MG63 (cell line): ENCODE data around the gene ANKRD65. TPM values are rescaled to one million over a fixed set of nuclear protein-coding genes. Genes with fewer than 3 reads are reported as not detected.
"Not testable (repeated sequence)": the region's sequence is repeated elsewhere in the genome, so short reads cannot be mapped to it uniquely, and the experiment has no call there.

Experiments
- DNase-seq: peaks from one replicate; pipeline ENCODE4 v3.0.0-alpha.2; 2020
- H3K27me3 ChIP-seq: fragments of 250-450 bp; sonication (Bioruptor Pico); 2 replicates; pipeline ENCODE4 v1.5.1; 2020; ENCODE audit warnings: mild to moderate bottlenecking, moderate library complexity
- H3K36me3 ChIP-seq: fragments of 250-450 bp; sonication (Bioruptor Pico); 2 replicates; pipeline ENCODE4 v1.5.1; 2020; ENCODE audit warnings: mild to moderate bottlenecking, moderate library complexity
- H3K4me3 ChIP-seq: fragments of 250-450 bp; sonication (Bioruptor Pico); 2 replicates; pipeline ENCODE4 v1.5.1; 2020; ENCODE audit warnings: mild to moderate bottlenecking, moderate library complexity
- H3K9me3 ChIP-seq: fragments of 250-450 bp; sonication (Bioruptor Pico); 2 replicates; pipeline ENCODE4 v1.5.1; 2020; ENCODE audit warnings: mild to moderate bottlenecking, moderate library complexity
- total RNA-seq: library from RNA; depleted of rRNA; stranded (reverse); fragments of >200 nt; shearing (Covaris generic); gene quantifications from 2 replicates; pipeline ENCODE4 v1.2.3, GENCODE V29; 2014; ENCODE audit warnings: low replicate concordance

The ANKRD65 gene
- total RNA-seq, 1 experiment from 2014 or later: not detected

DNA sequence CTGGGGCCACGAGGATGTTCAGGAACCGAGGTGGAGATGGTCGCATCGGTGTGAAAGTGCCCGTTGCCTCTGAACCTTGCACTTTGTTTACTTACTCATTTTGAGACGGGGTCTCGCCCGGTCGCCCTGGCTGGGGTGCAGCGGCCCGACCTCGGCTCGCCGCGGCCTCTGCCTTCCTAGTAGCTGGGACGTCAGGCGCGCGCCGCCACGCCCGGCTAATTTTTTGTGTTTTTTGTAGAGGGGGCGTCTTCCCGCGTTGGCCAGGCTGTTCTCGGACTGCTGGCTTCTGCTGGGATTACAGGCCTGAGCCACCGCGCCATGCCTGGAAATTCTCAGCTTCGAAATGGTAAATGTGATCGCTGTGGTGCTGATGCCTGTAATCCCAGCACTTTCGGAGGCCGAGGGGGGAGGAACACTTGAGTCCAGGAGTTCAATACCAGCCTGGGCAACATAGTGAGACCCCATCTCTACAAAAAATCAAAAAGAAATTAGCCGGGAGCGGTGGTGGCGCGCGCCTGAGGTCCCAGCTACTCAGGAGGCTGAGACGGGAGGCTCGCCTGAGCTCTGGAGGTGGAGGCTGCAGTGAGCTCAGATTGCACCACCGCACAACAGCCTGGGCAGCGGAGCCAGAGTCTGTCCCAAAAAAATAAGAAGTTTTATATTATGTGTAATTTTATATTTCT lies 13.3 kb downstream of the ANKRD65 start:
- Histone ChIP-seq H3K27me3 (no peaks in the 10 kb centered on the region), H3K36me3 (peaks cover 61% of the 10 kb centered on the region), H3K9me3 (no peaks in the 10 kb centered on the region), H3K4me3 (peak overlapping the region; percentile 100)
- no peak for DNase-seq

DNA sequence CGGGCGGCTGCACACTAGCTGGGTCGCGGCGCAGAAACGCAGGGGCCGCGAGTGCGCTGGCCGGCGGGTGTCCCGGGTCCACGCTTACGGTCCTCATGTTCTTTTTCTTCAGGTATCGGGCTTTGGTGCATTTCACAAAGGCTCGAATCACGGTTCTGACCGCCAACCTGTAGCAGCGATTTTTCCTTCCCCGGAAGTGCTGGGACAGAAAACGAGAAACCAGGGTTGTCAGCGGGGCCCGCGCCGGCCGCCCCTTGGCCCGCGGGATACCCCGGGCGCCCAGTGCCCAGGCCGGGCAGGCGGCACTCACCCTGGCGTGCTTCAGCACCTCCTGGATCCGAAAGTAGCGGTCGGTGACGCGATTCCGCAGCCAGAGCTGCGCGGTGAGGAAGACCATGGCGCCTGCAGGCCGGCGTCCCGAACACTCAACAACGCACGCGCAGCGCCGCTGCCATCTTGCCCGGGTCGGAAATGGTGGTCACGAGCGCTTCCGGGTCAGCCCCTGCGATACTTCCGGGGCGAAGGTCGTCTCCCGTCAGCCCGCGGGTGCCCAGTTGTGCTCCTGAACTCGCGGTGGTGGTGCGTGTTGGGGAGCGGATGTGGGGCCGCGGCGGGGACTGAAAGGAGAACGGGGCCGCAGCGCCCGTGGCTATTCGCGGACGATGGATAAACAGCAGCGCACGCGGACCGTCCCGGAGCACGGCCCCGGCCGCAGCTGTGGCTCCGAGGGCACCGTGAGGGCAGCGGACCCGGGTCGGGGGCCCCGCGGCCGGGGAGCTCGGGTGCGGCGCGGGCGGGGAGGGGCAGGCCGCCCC lies 14.0 kb downstream of the ANKRD65 start, which contains the start of gene MRPL20:
MRPL20 (minus strand) TSS at position 473 of the 815 bp plus-strand sequence; CDS start at position 397, 76 bp downstream.
- peak; percentile 93 for DNase-seq
- Histone ChIP-seq H3K36me3 (peaks cover 68% of the 10 kb centered on the region), H3K9me3 (no peaks in the 10 kb centered on the region), H3K4me3 (peak within 1 kb of the TSS; percentile 100), H3K27me3 (no peaks in the 10 kb centered on the region)

DNA sequence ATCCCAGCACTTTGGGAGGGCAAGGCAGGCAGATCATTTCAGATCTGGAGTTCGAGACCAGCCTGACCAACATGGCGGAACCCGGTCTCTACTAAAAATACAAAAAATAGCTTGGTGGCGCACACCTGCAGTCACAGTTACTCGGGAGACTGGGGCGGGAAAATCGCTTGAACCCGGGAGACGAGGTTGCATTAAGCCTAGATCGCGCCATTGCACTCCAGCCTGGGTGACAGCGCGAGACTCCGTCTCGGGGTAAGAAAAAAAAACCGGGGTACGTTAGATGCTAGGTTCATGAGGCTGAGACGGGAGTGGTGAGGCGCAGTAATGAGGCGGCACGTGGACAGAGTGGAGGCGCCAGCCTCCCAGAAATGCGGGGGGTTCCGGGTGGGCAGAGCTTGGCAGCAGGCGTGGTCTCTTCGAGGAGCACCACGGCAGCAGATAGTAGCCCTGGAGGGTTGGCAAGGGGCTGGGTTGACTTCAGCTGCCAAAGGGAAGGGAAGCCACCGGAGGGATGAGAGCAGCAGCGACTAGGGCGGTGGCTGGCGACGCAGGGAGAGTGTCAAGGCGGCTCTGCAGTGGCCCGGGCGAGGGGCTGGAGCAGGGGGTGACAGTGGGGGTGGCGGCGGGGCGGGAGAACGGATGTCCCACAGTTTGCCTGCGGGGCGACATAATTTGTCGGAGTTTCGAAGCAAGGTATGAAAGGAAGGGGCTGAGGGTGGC lies 14.8 kb downstream of the ANKRD65 start:
- no peak for DNase-seq
- peak overlapping the region; percentile 100 for H3K4me3 ChIP-seq
- H3K27me3 ChIP-seq: no peaks in the 10 kb centered on the region
- H3K36me3 ChIP-seq: peaks cover 76% of the 10 kb centered on the region
- H3K9me3 ChIP-seq: no peaks in the 10 kb centered on the region

DNA sequence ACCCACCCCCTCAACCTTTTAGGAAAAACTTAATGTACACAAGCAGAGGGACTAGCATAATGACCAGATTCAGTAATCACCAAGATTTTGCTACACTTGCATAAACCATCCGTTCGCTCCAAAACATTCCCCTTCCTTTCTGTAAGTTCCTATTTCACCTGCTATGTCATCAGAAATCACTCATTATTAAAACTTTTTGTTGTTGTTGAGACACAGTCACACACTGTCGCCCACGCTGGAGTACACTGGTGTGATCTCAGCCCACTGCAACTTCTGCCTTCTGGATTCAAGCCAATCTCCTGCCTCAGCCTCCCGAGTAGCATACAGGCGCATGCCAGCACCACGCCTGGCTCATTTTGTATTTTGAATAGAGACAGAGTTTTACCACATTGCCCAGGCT lies 17.4 kb downstream of the ANKRD65 start:
- Histone ChIP-seq H3K27me3 (no peaks in the 10 kb centered on the region), H3K4me3 (no peak overlapping the region), H3K9me3 (no peaks in the 10 kb centered on the region), H3K36me3 (peaks cover 78% of the 10 kb centered on the region)
- DNase-seq: no peak

DNA sequence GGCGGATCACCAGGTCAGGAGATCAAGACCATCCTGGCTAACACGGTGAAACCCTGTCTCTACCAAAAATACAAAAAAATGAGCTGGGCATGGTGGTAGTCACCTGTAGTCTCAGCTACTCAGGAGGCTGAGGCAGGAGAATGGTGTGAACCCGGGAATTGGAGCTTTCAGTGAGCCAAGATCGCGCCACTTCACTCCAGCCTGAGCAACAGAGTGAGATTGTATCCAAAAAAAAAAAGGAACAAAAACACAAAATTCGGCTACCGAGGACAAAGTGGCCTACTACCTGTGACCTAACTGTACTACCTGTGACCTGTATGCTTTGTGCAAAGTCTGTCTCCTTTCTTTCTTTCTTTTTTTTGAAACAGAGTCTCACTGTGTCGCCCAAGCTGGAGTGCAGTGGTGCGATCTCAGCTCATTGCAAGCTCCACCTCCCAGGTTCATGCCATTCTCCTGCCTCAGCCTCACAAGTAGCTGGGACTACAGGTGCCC lies 18.1 kb downstream of the ANKRD65 start:
- H3K36me3 ChIP-seq: peaks cover 77% of the 10 kb centered on the region
- not testable (repeated sequence) for H3K9me3 ChIP-seq, DNase-seq, H3K27me3 ChIP-seq, H3K4me3 ChIP-seq

DNA sequence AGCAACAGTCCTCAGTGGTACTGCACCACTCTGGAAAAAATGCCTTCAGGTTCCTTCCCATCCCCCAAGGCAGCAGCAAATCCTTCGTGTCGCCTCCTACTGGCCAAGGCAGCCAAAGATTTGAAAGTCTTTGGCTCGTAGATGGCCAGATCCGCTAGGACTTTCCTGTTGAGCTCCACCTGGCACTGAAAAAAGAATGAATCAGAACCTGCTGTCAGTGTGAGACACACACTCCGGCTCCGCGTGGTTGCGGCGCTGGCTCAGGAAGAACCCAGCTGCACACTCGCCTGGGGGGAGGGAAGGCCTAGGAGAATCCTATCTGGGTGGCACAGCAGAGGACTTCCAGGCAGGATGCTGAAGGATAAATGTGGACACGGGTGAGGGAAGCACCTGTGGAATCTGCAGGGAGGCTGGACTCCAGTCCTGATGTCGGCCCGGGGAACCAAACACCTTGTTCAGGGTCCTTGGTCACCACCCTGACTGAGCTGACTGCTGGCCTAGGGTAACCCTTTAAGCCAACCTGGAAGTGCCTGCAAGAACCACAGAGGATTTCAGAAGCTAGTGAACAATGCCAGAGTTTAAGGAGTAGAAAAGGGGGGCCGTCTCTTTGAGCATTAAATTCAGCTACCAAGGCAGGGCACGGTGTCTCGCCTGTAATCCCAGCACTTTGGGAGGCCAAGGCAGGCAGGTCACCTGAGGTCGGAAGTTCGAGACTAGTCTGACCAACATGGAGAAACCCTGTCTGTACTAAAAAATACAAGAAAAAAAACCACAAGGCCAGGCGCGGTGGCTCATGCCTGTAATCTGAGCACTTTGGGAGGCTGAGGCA lies 18.8 kb downstream of the ANKRD65 start:
- H3K9me3 ChIP-seq: no peaks in the 10 kb centered on the region
- H3K36me3 ChIP-seq: peaks cover 83% of the 10 kb centered on the region
- peak; percentile 68 for DNase-seq
- H3K4me3 ChIP-seq: no peak overlapping the region
- H3K27me3 ChIP-seq: no peaks in the 10 kb centered on the region

DNA sequence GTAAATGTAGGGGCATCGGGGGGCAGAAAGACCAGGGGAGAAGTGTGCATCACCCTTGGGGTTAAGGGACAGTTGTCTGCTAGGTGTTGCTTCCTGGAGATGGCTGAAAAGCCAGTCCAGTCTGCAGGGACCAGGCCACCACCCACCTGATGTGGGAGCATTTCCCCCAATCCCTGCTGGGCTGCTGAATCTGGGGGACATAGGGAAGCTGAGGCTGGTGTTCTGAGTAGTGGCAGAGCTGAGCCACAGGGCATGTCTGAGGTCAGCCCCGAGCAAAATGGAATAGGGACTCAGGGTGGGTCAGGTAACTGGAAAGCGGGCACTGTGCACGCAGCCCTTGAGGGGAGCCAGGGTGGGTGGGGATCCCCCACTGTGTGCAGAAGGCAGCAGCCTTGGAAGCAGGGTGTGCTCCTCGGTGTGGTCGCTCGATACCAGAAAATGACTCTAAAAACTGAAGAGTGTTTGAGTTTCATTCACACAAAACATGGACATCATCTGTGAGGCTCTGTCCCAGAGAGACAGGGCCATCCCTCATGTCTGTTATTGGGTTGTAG lies 19.5 kb downstream of the ANKRD65 start:
- Histone ChIP-seq H3K27me3 (no peaks in the 10 kb centered on the region), H3K36me3 (peaks cover 86% of the 10 kb centered on the region), H3K4me3 (no peak overlapping the region; the same call in 1 of the 2 replicates), H3K9me3 (no peaks in the 10 kb centered on the region)
- DNase-seq: no peak

DNA sequence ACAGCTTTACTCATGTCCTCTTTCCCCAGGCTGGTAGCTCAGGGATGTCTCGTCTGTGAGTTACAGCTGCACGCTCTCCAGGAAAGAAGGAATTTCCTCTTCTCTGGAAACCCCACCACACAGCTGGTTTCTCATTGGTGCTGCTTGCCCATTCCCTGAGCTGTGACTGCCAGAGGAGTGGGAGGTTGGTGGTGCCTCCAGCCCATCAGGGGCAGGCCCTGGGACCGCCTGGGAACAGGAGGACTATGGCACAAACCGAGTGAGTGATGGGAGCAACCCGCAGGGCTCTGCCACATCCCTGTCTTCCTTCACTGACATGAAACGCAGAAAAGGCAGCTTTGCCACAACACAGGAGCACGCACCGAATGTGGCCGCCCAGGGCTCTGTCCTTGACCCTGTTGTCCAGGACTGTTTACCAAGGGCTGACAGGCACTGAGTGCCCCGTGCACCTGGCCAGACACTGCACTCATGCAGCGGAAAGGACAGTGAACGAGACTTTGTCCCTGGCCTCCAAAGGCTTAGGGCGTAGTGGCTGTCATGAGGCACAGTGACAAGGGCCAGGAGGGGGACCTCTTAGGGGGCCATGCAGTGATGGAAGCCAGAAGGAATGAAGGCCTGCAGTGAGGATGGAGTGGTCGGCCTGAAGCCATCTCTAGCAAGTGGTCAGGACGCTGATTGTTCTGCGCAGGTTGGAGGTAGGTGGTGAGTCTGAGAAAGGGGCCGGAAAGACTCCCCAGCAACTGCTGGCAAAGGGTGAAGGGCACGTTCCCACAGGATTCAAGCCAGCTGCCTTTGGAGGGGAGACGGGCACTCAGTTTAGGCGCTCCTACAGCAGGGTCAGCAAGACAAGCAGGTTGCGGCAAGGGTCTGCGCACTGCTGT lies 20.3 kb downstream of the ANKRD65 start:
- Histone ChIP-seq H3K9me3 (no peaks in the 10 kb centered on the region), H3K27me3 (no peaks in the 10 kb centered on the region), H3K4me3 (peak overlapping the region; percentile 93), H3K36me3 (peaks cover 83% of the 10 kb centered on the region)
- no peak for DNase-seq

DNA sequence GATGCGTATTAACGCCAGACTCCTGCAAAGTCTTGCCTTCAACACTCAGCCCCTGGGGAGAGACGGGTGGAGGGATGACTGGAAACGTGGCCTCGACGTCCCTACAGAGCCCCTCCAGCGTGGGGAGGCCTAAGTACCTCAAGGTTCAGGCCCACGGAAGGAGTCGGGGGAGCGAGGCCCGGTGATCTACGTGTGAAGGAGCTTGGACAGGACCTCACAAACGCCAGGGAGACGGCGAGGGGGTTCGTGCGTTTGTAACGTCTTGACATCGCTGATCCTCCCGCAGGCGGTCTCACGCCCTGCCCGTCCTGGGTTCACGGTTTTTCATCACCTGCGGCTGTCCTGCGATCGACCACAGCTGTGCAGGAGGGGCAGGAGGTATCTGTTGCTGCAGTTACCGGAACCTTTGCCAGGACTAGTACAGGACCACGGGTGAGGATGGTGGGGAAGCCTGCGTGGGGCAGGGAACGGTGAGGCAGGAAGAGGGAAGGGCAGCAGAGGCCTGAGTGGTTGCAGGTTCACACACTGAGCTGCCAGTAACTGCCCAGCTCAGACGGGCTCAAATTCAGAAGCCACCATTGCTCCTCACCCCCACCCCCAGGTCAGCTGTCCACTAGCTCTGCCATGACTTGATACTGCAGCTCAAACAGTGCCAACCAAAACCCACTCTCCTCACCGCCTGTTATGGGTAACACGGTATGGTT lies 21.1 kb downstream of the ANKRD65 start:
- peaks cover 83% of the 10 kb centered on the region for H3K36me3 ChIP-seq
- H3K27me3 ChIP-seq: no peaks in the 10 kb centered on the region
- H3K9me3 ChIP-seq: no peaks in the 10 kb centered on the region
- H3K4me3 ChIP-seq: peak overlapping the region; percentile 93
- DNase-seq: no peak

DNA sequence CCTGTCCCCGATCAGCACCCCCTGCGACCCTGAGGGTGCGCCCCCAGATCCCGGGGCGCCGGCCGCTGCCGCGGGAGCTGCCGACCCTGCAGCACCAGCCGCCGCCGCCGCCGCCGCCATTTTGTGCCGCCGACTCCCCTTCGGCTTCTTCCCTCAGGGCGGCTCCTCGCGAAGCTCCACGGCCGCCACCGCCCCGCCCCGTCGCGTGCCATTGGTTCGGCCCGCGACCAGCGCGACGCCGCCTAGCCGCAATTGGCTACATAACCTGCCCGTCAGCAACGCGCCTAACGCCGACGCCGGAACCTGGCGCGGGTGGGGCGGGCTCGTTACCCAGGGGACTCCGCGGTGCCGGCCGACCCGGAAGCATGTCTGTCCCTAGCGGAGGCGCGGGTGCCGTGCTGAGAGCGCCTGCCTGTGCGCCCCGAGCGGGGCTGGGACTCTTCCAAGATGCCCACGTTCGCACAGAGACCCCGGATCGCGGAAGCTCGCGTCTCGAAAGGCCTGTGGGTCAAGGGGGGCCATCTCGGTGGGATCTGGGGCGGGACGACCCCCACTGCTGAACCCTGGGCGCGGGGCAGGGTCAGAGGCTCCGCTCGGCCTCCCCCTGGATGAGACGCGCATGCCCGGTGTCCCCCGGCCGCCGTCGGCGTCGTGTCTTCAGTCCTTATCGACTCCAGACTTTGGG lies 21.7 kb downstream of the ANKRD65 start, which contains the start of gene CCNL2:
CCNL2 (minus strand) TSS at position 149 of the 685 bp plus-strand sequence; CDS start at position 120, 29 bp downstream.
- Histone ChIP-seq H3K4me3 (peak within 1 kb of the TSS; percentile 93), H3K27me3 (no peaks in the 10 kb centered on the region), H3K36me3 (peaks cover 81% of the 10 kb centered on the region), H3K9me3 (no peaks in the 10 kb centered on the region)
- DNase-seq: peak; percentile 99

DNA sequence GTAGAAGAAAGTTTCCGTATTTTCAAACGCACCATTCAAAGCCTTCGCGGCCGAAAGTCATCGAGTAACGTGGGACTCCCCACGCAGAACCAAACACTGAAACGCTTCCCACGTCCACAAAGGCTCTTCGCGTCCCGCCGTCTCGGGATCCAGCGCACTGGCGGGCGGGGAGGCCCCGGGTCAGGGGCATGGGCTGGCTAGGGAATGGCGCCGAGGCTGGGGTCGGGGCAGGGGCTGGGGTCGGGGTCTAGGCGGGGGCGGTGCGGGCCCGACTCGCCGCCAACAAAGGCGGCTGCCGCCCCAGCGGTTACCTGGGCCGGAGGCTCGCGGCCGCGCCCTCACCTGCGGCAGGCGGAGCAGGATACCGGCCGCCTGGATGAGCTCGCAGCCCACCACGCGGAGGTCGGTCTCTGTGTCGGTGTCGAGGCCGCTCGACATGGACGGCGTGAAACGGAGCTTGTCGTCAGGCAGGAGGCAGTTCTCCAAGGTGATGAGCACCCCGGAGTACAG lies 22.3 kb downstream of the ANKRD65 start:
- Histone ChIP-seq H3K9me3 (no peaks in the 10 kb centered on the region), H3K36me3 (peaks cover 81% of the 10 kb centered on the region), H3K4me3 (peak overlapping the region; percentile 93), H3K27me3 (no peaks in the 10 kb centered on the region)
- no peak for DNase-seq

DNA sequence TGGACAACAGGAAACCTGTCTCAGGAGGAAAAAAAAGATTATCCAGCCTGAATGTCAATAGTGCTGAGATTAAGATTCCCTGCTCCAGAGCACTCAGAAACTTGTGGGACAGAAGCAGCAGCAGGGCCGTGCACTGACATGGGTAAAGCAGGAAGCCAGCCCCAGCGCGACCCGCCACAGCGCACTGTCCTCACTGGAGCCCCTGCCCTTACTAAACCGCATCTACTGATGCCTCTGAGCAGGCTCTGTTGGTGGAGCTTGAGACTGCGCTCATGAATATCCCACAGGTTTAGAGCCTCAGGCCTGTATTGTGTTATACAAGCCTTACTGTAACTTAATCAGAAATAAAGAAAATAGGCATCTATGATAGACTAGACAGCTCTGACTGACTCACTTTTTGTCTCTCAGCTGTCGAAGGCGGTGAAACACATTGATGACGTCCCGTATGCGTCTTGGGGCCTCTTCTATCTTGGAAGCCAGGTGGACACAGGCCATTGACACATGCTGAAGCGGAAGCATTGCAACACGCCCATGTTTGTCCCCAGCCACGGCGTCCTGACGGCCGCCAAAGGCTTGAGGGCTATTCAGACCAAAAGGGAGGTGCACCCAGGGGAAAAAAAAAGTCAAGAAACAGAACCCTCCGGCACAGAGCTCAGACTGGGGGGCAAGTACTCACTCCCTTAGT lies 23.1 kb downstream of the ANKRD65 start:
- Histone ChIP-seq H3K36me3 (peaks cover 81% of the 10 kb centered on the region), H3K4me3 (peak overlapping the region; percentile 93), H3K27me3 (no peaks in the 10 kb centered on the region), H3K9me3 (no peaks in the 10 kb centered on the region)
- DNase-seq: no peak

DNA sequence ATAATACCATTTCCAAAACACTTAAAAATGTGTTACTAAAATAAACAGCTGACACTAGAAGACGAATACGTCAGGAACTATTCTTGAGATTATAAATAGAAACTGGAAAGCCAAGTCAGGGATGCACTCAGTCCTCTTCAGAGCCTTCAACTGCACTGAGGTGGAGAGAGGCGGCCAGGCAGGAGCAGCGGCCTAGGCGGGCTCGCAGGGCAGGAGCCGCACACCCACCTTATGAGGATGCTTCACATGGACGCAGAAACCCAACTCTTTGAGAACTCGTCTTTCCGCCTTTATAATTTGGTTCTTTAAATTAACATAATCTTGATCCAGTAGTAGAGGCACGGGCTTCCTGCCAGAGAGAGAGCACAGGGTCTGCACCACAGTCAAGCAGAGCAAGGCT lies 25.9 kb downstream of the ANKRD65 start:
- peaks cover 82% of the 10 kb centered on the region for H3K36me3 ChIP-seq
- no peak overlapping the region for H3K4me3 ChIP-seq
- H3K9me3 ChIP-seq: no peaks in the 10 kb centered on the region
- H3K27me3 ChIP-seq: no peaks in the 10 kb centered on the region
- DNase-seq: no peak
